CD4-positive, alpha-beta T cell treated with Interleukin-6 for 4 hours (primary cell): ENCODE data around the gene ASTN1.
A peak's percentile ranks its signal among the peaks of the same experiment; 100 is the strongest.

Experiments used
- DNase-seq: peaks from one replicate; pipeline ENCODE4 v3.0.0-alpha.2; 2020; ENCODE audit warnings: mixed read lengths

Gene ASTN1

DNA sequence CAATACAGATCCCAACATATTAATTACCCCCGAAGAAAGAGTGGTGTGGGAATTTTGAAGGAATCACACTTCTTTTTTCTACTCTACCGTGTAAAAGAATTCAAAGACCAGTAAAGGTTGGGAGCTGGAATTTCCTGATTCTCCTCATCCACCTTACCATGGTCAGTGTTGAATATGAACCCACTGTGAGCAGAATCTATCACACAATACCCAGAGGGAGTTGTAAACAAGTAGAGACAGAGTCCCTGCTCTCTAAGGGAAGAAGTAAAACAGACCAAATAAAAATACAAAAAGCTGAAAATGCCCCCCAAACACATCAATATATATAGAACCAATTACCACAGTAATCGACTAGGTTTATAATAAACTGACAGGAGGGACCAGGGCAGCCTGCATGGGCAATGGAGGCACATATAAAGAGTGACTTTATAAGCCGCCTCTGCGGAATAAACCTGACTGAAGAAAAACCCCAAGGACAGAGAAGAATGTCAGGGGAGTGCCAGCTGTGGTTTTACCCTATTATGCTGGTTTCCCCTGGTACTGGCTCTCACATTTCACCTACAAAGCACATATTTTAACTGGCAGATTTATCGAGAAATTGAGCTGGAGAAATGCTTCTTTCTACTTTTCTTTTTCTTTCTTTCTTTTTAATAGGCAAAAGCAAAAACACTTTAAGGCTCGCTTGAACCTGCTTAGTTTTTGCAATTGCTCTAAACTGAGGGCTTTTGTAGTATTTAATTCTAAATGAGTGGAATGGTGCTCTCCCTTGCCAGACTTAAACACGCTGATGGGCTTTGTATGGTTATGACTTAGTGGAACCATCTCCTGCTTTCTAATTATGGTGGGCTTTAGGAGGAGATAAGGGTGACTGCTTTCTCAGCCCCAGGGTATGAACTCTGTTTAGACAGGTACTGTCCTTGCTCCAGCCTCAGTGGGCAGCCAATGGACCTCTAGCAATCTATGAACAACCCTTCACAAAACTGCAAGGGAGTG, 244.8 kb downstream of the ASTN1 start:
- no peak for DNase-seq

DNA sequence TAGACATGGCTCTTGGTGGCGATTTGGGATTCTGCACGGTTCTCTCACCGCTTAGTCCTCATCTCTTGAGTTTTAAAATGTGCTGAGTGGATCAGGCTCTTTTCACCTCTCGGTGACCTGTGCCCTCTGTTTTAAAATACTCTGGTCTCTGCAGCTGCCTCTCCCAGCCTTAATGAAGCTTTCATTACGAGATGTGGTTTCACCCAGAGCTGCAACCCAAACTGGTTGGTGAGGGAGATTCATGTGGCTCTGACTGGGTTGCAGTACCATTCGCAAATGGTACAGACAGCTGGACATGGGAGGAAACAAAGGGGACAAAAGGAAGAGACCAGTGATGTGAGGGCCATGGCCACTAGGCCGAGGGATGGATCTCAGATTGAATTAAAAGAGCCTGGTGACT, 258.9 kb downstream of the ASTN1 start:
- DNase-seq, result no peak

DNA sequence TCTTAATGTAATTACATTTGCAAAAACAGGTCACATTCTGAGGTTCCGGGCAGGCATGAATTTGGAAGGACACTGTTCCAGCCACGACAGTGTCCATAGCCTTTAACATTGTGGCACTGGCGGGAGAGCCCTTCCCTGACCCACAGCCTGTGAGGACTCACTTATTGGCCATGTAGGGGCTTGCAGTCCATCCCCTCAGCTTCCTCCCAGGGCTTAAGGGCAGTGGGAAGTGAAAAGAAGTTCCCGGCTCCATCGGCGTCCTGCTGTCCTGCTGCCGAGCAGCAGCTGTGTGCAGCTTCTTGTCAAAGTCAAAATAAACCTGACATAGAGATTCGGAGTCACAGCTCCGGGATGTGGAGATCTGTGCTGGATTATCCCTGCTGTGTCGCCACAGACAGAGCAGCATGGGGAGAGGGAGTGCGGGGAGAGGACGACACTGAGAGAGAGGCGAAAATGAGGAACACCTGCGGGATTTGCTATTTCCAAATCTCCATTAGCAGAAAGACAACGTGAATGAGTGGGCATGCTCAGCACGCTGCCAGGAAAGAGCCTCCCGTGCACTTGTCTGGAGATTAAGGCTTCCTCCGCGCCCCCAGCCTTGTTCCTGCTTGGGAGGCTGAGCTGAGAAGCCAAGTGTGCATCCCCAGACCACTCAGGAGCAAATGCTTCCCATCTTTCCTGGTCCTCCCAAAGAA, 260.3 kb downstream of the ASTN1 start:
- DNase-seq, result no peak

DNA sequence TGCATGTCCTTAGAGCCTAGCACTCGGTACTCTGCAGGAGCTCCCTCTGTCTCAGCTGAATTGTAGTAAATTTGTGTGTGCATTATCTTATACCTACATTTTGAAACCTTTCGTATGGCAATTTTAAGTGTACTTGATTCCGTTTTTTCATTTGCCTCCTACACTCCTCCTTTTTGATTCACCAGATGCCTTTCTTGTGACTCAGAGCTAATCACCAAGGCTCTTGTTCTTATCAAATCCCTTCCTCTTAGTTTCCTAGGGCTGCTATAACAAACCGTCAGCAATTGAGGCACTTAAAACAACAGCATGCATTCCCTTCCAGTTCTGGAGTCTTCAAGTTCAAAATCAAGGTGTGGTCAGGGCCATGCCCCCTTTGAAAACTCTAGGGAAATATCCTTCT, 261.0 kb downstream of the ASTN1 start:
- no peak for DNase-seq

- no peak for DNase-seq
Observed at GRCh38 chr1:176899321-176899720, 265.2 kb downstream of the ASTN1 start.

DNA sequence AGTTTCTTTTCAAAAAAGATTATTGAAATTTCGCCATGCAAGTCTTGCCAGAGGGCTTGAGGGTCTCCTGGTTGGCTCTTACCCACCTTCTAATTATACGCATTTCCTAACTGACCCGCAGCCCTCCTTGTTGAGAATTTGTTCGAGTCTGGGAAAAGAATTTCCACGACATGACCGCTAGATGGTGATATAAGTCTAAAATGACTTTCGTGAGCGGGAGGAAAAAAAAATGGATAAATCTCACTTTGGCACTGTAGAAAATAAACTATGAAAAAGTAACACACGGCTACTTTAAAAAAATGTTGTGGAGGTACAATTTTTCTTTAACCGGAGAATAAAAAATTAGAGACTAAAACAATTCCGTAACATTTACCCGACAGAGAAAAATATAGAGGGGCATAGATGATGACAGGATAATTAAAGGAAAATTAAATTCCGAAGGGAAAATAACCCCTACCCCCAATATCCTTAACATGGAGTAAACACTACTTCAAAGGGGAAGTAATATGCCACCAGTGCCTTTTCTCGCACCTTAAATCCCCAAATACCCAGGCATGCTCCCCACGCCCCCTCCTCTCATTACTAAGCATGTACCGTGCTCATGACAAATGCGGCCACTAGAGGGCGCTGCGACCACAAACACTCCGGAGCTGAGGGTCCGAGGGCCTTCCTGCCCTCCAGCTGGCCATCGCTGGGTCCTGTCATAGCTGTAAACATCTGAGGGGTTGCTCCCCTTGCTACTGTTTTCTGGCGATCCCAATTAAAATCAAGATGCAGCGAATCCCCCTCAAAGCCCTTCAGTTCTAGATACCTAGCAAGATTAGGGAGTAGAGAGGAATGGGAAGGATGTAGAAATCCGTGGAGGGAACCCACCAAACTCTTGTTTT, 266.9 kb downstream of the ASTN1 start:
- peak; percentile 24 for DNase-seq

GRCh38 chr1:176896216-176896615, 268.3 kb downstream of the ASTN1 start:
- no peak for DNase-seq

DNA sequence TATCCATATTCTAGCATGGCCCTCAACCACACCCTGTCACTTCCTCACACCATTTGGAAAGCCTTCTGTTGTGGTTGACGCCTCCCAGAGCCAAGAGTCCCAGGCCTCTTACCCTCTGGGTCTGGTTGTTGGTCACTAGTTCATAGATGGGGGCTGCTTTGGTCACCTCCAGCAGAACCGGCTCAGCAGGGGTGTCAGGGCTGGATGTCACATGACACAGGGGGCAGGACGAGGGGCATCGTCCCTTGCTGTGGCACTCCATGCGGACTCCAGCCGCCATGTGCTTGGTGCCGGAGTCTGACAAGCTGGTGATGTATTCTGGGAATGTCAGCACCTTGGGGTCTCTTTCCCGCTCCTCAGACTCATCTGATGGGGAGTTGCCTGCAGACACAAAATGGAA, 270.1 kb downstream of the ASTN1 start:
- no peak for DNase-seq

DNA sequence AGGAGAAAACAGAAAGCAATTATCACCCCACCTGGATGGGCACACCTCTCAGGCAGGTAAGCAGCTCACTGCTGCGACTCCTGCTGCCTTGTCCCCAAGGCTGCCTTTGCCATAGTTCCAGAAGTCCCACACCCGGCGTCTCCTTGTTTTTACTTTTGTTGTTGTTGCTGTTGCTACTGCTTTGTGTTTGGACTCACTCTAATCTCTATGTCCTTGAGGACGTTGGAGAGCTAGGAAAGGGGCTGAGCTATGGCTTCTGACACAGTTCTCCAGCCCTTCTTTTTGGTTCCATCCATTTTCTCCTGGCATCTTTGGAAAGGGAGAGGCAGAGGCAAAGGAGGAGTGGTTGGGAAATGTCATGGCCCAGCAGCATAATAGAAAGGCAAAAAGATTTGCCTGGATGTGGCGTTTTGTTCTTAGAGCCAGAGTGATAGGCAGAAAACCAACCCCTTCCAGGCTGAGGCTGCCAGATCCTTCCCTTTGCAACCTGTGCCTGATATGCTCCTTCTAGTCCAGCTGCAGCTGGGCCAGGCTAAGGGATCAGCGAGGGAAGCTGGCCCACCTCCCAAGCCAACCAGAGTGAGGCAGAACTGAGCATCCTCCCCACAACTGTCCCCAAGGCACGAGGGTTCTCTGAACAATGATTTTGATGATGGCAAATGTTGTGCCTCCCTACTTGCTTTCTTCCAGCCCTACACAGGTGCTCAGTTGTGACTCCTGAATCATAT, 270.7 kb downstream of the ASTN1 start:
- no peak for DNase-seq

- DNase-seq, result no peak
Observed at GRCh38 chr1:176888471-176889032, 276.0 kb downstream of the ASTN1 start.

DNA sequence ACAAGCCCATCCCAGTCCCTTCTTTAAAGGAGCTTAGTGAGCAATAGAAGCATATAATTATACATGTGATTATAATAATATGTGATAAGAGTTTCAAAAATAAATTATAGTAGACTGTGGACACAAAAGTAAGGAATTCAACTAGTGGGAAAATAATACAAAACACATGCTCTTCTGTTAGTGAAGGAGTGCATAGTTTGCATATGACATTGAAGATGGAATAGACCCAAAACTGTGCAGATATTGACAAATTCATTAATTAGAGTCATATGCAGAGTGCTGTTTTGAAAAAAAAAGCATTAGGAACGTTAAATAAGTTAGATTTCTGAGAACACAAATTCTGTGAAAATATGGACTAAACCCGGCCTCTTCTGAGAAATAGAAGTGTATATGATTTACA, 278.8 kb downstream of the ASTN1 start:
- no peak for DNase-seq

- DNase-seq, result no peak
Observed at GRCh38 chr1:176885341-176885740, 279.2 kb downstream of the ASTN1 start.

GRCh38 chr1:176884911-176885310, 279.6 kb downstream of the ASTN1 start:
- no peak for DNase-seq

DNA sequence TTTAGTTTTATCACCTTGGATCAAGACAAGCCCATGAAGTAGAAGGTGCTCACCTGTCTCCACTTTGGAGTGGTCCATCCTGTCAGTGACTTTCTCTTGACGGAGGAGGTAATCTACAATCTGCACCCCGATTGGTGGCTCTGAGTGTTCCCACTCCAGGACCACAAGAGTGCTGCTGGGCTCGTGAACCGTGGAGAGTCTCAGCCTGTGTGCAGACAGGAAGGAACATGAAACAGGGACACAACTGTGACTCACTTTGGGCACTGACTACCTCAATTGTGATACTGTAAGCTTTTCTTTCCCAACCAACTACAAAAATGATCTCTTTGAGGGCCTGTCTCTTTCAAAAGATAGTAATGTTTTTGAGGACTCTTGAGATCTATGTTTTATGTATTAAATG, 280.2 kb downstream of the ASTN1 start:
- DNase-seq, result no peak

DNA sequence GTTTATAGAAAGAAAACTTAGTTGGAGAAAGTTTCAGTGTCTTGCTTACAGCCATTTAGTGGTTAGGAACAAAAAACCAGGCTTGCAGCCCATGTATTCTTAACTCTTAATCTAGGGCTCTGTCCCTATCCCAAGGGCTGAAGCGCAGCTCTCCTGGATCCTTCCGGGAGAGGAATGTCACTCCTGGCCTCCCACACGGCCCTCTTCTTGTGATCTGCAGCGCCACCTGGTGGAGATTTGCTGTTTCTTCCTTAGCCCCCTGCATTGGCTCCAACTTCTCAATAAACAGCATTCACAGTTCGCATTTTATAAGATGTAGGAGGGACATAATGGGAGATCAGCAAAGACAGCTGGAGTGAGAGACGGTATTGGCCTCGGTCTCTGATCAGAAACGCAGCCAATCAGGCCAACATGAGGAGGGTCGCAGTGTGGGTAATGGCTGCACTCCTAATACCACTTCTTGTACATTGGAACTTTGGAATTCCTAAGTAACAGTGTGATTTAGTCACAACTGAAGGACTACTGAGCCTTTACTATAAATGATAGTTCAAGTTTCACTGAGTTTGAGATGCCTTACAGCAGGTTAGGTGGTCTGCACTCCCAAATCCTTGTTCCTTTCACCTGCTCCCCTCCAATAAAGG, 283.4 kb downstream of the ASTN1 start:
- peak; percentile 23 for DNase-seq

- DNase-seq, result no peak
Observed at GRCh38 chr1:176879784-176880620, 284.5 kb downstream of the ASTN1 start.

DNA sequence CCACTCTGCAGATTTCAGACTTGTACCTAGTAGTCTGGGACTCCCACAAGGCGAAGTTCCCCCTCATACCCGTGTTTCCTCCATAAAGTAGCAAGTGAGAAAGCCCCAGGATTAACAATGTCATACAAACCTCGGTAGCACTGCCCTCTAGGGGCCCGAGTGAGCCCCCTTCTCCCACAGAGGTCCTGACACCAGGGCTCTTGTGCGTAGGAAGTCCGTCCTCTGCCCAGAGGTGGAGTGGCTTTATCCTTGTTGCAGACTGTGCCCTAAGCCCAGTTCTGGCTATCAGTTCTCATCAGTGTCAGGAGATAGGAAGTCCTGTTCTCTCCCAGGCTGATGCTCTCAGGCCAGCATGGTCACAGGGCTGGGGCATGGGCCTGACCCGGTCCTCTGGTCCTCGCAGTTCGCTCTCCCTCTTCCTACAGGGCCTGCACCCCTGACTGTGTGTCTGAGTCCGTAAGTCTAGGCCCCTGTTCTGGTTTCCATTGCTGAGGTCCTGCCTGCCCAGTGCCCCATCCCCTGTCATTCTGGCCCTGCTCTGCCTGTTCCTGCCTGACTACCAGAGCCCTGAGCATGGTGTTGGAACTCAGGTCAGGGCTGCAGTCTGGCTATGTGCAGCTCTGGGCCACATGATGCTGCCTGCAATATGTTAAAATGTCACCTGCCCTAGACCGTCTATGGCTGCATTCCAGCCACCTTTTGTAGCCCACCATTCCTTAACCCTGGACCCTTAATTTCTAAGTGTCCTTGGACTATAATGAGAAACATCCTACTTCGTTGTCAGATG, 285.6 kb downstream of the ASTN1 start:
- DNase-seq, result no peak

GRCh38 chr1:176877557-176877956, 287.0 kb downstream of the ASTN1 start:
- DNase-seq, result no peak

- DNase-seq, result no peak
Observed at GRCh38 chr1:176876966-176877515, 287.5 kb downstream of the ASTN1 start.
